ENCODE results near the gene COL18A1. TPM values are rescaled to one million over a fixed set of nuclear protein-coding genes. Genes with fewer than 3 reads are reported as not detected.
"Not testable (repeated sequence)": the region's sequence is repeated elsewhere in the genome, so short reads cannot be mapped to it uniquely, and the experiment has no call there.

The COL18A1 gene
- total RNA-seq, 1 experiment from 2014 or later = 55.9 TPM

DNA sequence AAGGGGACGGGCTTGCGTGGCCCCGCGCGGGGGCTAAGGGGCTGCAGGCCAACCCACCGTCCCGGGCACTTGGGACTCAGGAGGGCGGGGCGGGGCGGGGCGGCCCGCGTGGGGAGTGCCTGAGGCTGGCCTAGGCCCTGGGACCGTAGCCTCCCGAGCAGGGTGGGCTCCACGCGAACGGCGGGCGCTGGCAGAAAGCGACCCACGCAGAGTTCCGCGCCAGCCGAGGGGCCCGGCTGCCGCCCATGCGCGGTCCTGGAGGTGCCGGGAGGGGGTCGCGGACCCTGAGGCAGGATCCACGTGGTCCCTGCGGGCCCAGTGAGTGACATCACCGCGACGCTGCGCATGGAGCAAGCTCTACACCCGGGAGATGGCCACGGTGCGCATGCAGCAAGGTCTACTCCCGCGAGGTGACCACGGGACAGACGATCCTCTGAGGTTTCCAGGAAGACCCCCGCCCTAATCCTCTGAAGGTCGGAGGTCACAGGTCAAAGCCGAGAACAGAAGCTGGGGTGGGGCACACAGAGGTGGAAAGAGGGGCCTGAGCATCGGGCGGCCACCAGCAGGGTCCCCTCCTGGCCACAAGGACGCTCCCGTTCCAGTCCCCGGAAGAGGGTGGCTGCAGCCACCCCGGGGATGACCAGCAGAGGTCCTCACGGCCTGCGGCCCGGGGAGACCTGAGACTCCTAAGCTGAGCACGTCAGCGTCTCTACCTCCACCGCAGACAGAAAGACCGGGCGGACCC, 150.8 kb downstream of the COL18A1 start:
- no peaks in the 10 kb centered on the region for H3K9me3 ChIP-seq (replicated peaks)
- peaks cover 32% of the 10 kb centered on the region for H3K4me1 ChIP-seq (replicated peaks)
- peaks cover 30% of the 10 kb centered on the region for H3K36me3 ChIP-seq
- H3K27me3 ChIP-seq (replicated peaks) = no peaks in the 10 kb centered on the region
- peak overlapping the region; percentile 80 for H3K27ac ChIP-seq
- peak; percentile 86 to 91 for DNase-seq (ENCODE audit: low read depth in 1 of 2, low spot score in 2 of 2)
- peak overlapping the region; percentile 43 for H3K4me3 ChIP-seq

DNA sequence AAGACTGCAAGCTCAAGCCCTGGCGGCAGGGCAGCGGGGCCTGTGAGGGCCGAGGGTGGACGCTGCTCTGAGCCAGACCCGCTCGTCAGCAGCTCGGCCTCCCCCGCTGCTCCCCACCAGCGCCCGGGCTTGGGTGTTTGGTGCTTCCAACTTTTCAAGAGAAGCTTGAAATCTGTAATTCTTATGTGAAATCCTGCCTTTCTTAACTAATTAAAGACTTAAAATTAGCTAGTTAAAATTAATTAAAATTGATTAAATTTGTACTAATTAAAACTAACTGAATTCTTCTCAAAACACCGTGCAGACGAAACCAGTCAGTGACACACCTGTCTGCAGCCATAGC, 151.3 kb downstream of the COL18A1 start:
- H3K4me1 ChIP-seq (replicated peaks) = peaks cover 28% of the 10 kb centered on the region
- H3K36me3 ChIP-seq = peaks cover 35% of the 10 kb centered on the region
- H3K9me3 ChIP-seq (replicated peaks) = no peaks in the 10 kb centered on the region
- no peaks in the 10 kb centered on the region for H3K27me3 ChIP-seq (replicated peaks)
- no peak for DNase-seq (ENCODE audit: low read depth in 1 of 2, low spot score in 2 of 2)
- peak overlapping the region; percentile 43 for H3K4me3 ChIP-seq
- H3K27ac ChIP-seq = no peak overlapping the region; the same call in 1 of the 2 replicates

- H3K4me3 ChIP-seq = no peak overlapping the region
- no peak overlapping the region for H3K27ac ChIP-seq
- no peaks in the 10 kb centered on the region for H3K27me3 ChIP-seq (replicated peaks)
- H3K36me3 ChIP-seq = peaks cover 36% of the 10 kb centered on the region
- DNase-seq (ENCODE audit: low read depth in 1 of 2, low spot score in 2 of 2) = no peak
- no peaks in the 10 kb centered on the region for H3K9me3 ChIP-seq (replicated peaks)
- H3K4me1 ChIP-seq (replicated peaks) = peaks cover 22% of the 10 kb centered on the region
These were observed 152.0 kb downstream of the COL18A1 start for GRCh38 chr21:45556645-45557615.

GRCh38 chr21:45557616-45558043, 152.7 kb downstream of the COL18A1 start:
- Histone ChIP-seq H3K27me3 (replicated peaks) (no peaks in the 10 kb centered on the region), H3K4me3 (no peak overlapping the region), H3K4me1 (replicated peaks) (peaks cover 23% of the 10 kb centered on the region), H3K36me3 (peaks cover 36% of the 10 kb centered on the region), H3K27ac (no peak overlapping the region), H3K9me3 (replicated peaks) (no peaks in the 10 kb centered on the region)
- no peak for DNase-seq (ENCODE audit: low read depth in 1 of 2, low spot score in 2 of 2)

DNA sequence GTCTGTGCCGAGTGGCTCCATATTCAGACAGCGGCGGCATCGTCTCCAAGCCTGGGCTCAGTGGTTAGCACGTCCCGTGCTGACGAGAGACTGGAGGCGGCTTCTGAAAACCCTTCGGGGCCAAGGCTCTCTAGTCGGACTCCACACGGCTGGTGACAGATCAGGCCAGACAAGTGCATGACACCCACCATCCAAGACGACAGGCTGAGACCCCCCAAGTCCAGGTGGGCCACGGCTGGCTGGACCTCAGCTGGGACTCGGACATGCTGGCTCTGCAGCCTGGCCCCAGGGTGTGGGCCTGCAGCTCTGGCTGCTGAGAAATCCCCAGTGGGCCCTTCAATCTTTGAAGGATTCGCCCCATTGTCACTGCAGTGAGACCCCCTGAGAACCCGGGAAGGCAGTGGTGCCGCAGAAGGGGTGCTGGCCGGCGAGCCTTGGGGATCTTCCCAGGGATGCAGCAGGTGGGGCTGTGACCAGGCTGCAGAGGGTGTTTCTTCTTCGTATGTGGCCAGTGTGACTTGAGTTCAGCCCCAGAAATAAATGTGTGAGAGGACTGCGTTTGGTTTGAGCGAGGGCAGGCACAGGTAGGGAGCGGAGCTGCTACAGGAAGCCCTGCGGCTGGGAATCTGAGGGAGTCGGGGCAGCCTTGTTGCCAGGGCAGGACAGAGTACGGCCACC, 153.2 kb downstream of the COL18A1 start:
- H3K27ac ChIP-seq = no peak overlapping the region
- no peak overlapping the region for H3K4me3 ChIP-seq
- no peak for DNase-seq (ENCODE audit: low read depth in 1 of 2, low spot score in 2 of 2)
- H3K4me1 ChIP-seq (replicated peaks) = peaks cover 29% of the 10 kb centered on the region
- no peaks in the 10 kb centered on the region for H3K9me3 ChIP-seq (replicated peaks)
- H3K27me3 ChIP-seq (replicated peaks) = no peaks in the 10 kb centered on the region
- H3K36me3 ChIP-seq = peaks cover 35% of the 10 kb centered on the region

DNA sequence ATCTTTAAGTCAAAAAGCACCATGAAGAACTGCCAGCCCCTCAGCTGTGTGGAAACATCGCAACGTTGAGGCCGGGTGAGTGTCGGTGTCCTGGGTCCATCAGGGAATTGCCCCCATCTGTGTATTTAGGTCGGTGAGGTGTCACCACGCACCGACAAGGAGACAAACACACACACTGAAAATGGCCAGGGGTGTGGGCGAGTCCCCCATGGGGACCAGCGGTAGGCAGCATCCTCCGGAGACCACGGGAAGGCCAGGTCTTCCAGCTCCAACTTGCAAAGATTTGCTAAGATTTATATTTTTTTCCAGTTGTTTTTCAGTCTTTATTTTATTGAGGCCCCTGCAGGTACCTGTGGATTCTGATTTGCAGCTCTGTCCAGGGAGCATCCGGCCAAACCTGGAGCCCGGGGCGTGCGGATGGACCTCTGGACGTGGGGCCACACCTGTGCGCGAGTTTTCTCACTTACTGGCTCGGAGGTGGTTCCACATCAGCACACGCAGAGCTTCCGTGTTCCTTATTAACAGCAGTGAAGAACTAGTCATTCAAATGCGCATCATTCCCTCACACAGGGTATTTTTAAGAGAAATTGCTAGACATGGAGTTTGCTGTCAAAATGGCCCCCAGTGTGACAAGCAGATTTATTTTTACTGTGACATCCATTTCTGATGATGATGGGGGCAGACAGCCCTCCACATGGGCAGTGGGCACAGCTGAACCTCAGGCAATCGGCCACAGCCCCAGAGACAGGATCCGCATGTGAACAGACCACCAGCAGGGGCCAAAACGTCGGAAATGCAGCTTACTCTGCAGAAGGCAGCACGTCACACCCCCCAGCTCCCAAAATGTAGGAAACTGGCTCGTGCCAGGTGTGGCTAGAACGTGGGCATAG, 154.5 kb downstream of the COL18A1 start:
- H3K9me3 ChIP-seq (replicated peaks) = peaks cover 2% of the 10 kb centered on the region; the same call in 1 of the 2 replicates
- H3K27me3 ChIP-seq (replicated peaks) = no peaks in the 10 kb centered on the region
- no peak overlapping the region for H3K4me3 ChIP-seq
- H3K4me1 ChIP-seq (replicated peaks) = peaks cover 35% of the 10 kb centered on the region
- H3K27ac ChIP-seq = no peak overlapping the region
- no peak for DNase-seq (ENCODE audit: low read depth in 1 of 2, low spot score in 2 of 2)
- peaks cover 37% of the 10 kb centered on the region for H3K36me3 ChIP-seq

GRCh38 chr21:45560106-45561021, 155.4 kb downstream of the COL18A1 start:
- peaks cover 32% of the 10 kb centered on the region for H3K4me1 ChIP-seq (replicated peaks)
- H3K36me3 ChIP-seq = peaks cover 37% of the 10 kb centered on the region
- peaks cover 2% of the 10 kb centered on the region; the same call in 1 of the 2 replicates for H3K9me3 ChIP-seq (replicated peaks)
- H3K4me3 ChIP-seq = no peak overlapping the region
- no peaks in the 10 kb centered on the region for H3K27me3 ChIP-seq (replicated peaks)
- H3K27ac ChIP-seq = no peak overlapping the region
- no peak for DNase-seq (ENCODE audit: low read depth in 1 of 2, low spot score in 2 of 2)

- peaks cover 35% of the 10 kb centered on the region for H3K36me3 ChIP-seq
- not testable (repeated sequence) for H3K9me3 ChIP-seq (replicated peaks); H3K27ac ChIP-seq; H3K4me3 ChIP-seq; H3K27me3 ChIP-seq (replicated peaks); DNase-seq (ENCODE audit: low read depth in 1 of 2, low spot score in 2 of 2)
- peaks cover 24% of the 10 kb centered on the region for H3K4me1 ChIP-seq (replicated peaks)
These were observed 156.3 kb downstream of the COL18A1 start for GRCh38 chr21:45561241-45561640.

- DNase-seq (ENCODE audit: low read depth in 1 of 2, low spot score in 2 of 2) = no peak
- peaks cover 2% of the 10 kb centered on the region; the same call in 1 of the 2 replicates for H3K9me3 ChIP-seq (replicated peaks)
- peak overlapping the region; percentile 56 for H3K27ac ChIP-seq
- H3K36me3 ChIP-seq = peaks cover 39% of the 10 kb centered on the region
- peak overlapping the region; percentile 15 for H3K4me3 ChIP-seq
- peaks cover 22% of the 10 kb centered on the region for H3K4me1 ChIP-seq (replicated peaks)
- no peaks in the 10 kb centered on the region for H3K27me3 ChIP-seq (replicated peaks)
These were observed 157.4 kb downstream of the COL18A1 start for GRCh38 chr21:45562402-45562801.

GRCh38 chr21:45562965-45563364, 158.0 kb downstream of the COL18A1 start:
- Histone ChIP-seq H3K27ac (peak overlapping the region; percentile 56), H3K27me3 (replicated peaks) (no peaks in the 10 kb centered on the region), H3K36me3 (peaks cover 39% of the 10 kb centered on the region), H3K9me3 (replicated peaks) (peaks cover 2% of the 10 kb centered on the region; the same call in 1 of the 2 replicates), H3K4me1 (replicated peaks) (peaks cover 23% of the 10 kb centered on the region), H3K4me3 (peak overlapping the region; percentile 15; the same call in 1 of the 2 replicates)
- DNase-seq (ENCODE audit: low read depth in 1 of 2, low spot score in 2 of 2) = peak; percentile 42 to 63
